ENCODE results near the gene SPSB1.

SPSB1 gene

DNA sequence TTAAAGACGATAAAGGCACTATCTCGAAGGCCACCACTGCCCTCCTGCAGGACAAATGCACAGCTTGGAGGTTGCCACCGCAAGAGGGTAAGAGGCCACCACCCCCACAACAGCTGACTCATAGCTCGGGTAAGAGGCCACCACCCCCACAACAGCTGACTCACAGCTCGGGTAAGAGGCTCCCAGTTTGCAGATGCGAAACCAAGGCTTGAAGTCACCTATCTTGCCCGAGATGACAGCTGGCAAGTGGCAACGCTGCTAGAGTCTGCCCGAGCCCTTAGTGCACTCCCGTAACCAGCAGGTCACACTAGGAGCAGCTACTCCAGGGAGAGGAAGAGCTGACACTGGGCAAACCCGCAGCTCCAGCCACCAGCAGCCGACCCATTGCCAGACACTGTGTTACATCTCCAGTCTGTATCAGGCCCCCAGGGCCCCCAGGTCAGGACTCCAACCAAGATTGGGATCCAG is 17.1 kb upstream of the SPSB1 start:
- H3K9me3 ChIP-seq, result no peaks in the 10 kb centered on the region
- H3K36me3 ChIP-seq (replicated peaks), result no peaks in the 10 kb centered on the region
- H3K4me1 ChIP-seq, result no peaks in the 10 kb centered on the region
- in situ Hi-C loops (cut with MboI; ENCODE audit: low sequenced_read_pairs), result no loop called here
- no peak for DNase-seq (ENCODE audit: low spot score in 2 of 2)
- H3K4me3 ChIP-seq, result no peak overlapping the region
- H3K27me3 ChIP-seq (ENCODE audit: low read depth), result no peaks in the 10 kb centered on the region

DNA sequence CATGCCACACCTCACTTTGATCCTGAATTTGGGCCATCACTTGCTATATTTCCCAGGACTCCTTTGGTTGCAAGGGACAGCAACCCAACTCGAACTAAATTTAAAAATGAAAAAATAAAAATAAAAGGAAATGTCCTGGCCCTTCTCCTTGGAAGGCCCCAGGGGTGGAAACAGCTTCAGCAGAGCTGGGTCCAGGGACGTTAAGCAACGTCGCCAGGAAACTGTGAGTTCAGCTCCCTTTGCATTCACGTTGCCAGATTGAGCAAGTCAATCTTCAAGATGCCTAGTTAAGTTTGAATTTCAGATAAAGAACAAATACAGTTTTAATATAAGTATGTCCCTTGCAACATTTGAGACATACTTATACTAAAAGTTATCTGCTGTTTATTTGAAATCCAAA is 14.6 kb upstream of the SPSB1 start:
- Histone ChIP-seq H3K4me3 (no peak overlapping the region), H3K27me3 (ENCODE audit: low read depth) (no peaks in the 10 kb centered on the region), H3K36me3 (replicated peaks) (no peaks in the 10 kb centered on the region), H3K9me3 (no peaks in the 10 kb centered on the region), H3K4me1 (no peaks in the 10 kb centered on the region)
- in situ Hi-C loops (cut with MboI; ENCODE audit: low sequenced_read_pairs), result no loop called here
- DNase-seq (ENCODE audit: low spot score in 2 of 2), result no peak

DNA sequence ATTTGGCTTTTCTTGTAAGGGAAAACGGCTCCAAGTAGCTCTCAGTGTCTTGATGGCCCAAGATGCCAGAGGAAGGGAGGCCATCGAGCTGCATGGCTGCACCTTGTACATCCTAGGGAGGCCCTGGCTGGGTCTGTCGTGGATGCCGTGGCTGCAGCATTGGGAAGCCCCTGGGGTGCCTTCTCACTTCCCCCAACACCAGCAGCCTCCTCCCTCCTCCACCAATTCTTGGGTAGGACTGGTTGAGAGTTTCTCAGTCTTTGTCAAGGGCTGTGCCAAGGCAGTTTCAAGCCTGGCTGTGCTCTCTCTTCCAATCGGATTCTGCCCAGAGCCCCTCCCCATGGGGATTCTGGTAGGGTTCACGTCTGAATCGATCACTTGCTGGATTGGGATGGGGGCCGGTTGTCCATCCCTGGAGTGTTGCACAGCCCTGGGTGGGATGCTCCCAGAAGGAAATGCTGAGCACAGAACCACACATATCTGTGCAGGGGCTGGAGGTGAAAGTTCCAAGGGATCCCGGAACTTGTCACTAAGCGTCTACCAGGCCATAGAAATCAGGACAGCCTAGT is 14.0 kb upstream of the SPSB1 start:
- DNase-seq (ENCODE audit: low spot score in 2 of 2), result no peak
- in situ Hi-C loops (cut with MboI; ENCODE audit: low sequenced_read_pairs), result no loop called here
- Histone ChIP-seq H3K4me1 (no peaks in the 10 kb centered on the region), H3K4me3 (no peak overlapping the region), H3K27me3 (ENCODE audit: low read depth) (no peaks in the 10 kb centered on the region), H3K9me3 (no peaks in the 10 kb centered on the region), H3K36me3 (replicated peaks) (no peaks in the 10 kb centered on the region)

DNA sequence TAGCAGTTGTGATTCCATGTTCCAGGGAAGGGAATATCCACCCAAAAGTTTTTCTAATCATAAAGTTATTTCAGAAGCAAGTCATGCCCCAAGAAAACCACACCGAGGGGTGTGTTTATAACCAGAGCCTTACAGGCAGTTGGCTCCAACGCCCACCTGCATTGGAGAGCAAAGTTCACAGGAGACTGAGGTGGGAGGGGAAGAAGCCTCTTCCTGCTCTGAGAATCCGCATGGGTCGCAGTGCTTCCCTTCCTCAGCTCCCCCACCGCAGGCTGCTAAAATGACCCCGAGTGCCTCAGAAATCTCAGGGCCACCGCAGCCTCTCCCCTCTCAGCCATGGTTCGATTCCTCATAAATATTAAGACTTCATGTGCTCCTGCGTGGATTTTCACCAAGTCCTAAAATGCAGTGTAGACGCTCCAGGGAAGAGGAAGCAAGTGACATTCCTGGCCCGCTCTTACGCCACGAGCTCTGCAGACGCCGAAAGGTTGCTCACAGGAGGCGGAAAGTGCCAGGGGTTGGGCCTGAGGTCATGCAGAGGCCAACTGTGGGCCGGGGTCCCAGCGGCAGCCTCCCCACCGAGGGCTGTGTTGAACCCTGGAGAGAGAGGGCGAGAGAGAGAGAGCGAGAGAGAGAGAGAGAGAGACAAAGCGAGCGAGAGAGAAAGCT is 13.4 kb upstream of the SPSB1 start:
- no peaks in the 10 kb centered on the region for H3K9me3 ChIP-seq
- no peak for DNase-seq (ENCODE audit: low spot score in 2 of 2)
- no peaks in the 10 kb centered on the region for H3K36me3 ChIP-seq (replicated peaks)
- no peaks in the 10 kb centered on the region for H3K27me3 ChIP-seq (ENCODE audit: low read depth)
- no peak overlapping the region for H3K4me3 ChIP-seq
- H3K4me1 ChIP-seq, result no peaks in the 10 kb centered on the region
- in situ Hi-C loops (cut with MboI; ENCODE audit: low sequenced_read_pairs), result no loop called here

DNA sequence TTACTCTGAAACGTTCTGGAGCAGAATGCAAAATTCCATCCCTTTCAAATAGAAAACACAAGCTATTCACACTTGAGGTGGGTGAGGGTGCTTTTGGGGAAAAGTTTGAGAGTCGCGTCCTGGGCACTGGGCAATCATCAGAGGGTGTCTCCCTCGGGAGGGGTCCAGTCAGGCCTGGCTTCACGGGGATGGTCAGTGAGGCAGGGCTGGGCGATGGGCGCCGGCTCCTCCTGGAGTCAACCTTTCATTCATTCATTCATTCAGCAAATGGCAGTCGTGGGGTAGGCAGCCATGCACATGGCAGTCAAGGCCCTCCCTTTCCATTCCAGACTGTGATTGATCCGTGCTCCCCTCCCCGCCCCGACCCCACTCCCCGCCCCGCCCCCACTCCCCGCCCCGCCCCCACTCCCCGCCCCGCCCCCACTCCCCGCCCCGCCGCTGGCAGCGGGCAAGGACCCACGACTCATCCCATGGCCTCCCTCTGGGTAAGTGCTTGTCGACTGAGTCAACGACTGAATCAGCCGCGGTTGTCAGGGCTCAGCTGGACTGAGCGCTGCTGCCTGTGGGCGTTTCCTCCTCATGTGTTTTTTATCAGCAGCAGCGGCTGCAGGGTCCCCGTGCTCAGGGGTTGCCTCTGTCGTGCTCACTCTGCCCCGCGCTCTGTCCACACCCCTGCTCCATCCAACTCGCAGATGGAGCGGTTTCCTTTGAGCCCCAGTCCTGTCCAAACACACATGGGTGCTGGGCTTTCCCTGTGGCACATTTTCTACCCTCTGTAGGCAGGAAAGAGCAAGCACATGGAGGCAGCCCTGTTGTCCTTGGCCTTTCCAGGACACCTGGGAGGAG is 12.5 kb upstream of the SPSB1 start:
- in situ Hi-C loops (cut with MboI; ENCODE audit: low sequenced_read_pairs), result loop anchor here (10.0 kb wide), 1 partner anchor 175 kb away; no protein-coding TSS in a partner anchor
- Histone ChIP-seq H3K27me3 (ENCODE audit: low read depth) (no peaks in the 10 kb centered on the region), H3K36me3 (replicated peaks) (no peaks in the 10 kb centered on the region), H3K9me3 (no peaks in the 10 kb centered on the region), H3K4me3 (no peak overlapping the region), H3K4me1 (no peaks in the 10 kb centered on the region)
- no peak for DNase-seq (ENCODE audit: low spot score in 2 of 2)

DNA sequence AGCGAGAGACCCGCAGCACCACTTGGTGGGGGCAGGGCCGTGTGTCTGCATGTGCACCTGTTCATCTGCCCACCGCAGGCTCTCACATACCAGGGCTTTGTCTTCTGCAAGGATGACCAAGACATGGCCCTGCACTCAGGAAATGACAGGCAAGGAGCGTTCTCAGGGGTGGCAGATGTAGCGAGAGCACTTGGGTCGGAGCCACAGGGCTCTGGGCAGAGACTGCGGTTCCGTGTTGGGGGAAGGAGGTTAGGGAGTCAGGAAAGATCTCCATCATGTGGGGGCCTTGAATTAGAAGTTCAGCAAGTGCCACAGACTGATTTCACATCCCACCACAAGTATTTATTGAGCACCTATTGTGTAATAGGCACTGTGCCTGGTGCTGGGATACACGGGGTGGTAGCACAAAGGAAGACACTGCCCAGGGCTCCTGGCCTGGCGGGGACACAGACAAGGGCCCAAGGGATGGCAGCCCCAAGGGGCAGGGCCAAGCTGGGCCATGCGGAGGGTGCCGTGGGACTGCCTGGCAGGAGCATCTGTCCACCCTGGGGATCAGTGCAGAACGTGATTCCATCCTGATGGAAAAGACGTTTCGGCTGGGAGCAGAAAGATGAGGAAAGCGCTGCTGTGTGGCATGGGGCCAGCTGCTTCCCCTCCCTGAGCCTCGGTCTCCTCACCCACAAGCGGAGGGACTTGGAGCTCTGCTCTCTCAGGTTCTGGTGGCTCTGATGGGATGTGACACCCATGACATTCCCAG is 11.4 kb upstream of the SPSB1 start:
- Histone ChIP-seq H3K4me3 (no peak overlapping the region), H3K9me3 (no peaks in the 10 kb centered on the region; the same call in 1 of the 2 replicates), H3K27me3 (ENCODE audit: low read depth) (no peaks in the 10 kb centered on the region), H3K36me3 (replicated peaks) (no peaks in the 10 kb centered on the region), H3K4me1 (no peaks in the 10 kb centered on the region)
- no peak for DNase-seq (ENCODE audit: low spot score in 2 of 2)
- in situ Hi-C loops (cut with MboI; ENCODE audit: low sequenced_read_pairs), result loop anchor here (10.0 kb wide), 1 partner anchor 174 kb away; no protein-coding TSS in a partner anchor

DNA sequence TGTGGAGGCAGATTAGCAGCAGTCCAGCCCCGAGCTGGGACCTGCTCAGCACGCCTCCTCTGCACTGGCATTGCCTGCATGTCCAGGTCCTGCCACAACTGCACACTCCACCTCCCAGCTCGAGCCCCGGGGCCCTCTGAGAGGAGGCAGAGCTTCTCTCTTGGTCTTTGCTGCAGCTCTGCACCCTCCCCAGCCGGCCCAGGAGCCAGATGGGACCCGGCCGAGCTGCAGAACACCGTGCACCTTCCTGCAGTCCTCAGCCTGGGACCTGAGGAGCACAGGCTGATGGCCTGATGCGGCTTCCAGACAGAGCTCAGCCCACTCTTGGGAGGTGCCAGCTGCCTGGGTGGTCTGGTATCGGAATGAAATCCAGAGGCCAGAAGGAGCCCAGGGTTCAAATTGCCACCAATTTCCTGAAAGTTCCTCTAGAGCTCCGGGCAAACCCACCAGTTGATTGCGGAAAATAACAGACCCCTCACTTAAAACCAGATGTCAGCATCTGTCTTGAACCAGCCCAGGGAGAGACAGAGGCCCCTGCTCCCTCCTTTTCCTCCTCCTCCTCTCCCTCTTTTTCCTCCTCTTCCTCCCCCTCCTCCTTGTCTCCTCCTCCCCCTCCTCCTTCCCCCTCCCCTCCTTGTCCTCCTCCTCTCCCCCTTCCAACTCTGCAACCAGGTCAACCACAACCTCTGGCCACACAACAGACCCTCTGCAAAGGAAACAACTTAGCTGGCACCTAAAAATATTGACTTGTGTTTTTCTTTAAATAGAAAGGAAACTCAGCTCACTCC is 10.6 kb upstream of the SPSB1 start:
- H3K9me3 ChIP-seq, result no peaks in the 10 kb centered on the region; the same call in 1 of the 2 replicates
- DNase-seq (ENCODE audit: low spot score in 2 of 2), result no peak
- no peak overlapping the region for H3K4me3 ChIP-seq
- in situ Hi-C loops (cut with MboI; ENCODE audit: low sequenced_read_pairs), result loop anchor here (10.0 kb wide), 1 partner anchor 173 kb away; no protein-coding TSS in a partner anchor
- H3K27me3 ChIP-seq (ENCODE audit: low read depth), result no peaks in the 10 kb centered on the region
- no peaks in the 10 kb centered on the region for H3K4me1 ChIP-seq
- no peaks in the 10 kb centered on the region for H3K36me3 ChIP-seq (replicated peaks)

DNA sequence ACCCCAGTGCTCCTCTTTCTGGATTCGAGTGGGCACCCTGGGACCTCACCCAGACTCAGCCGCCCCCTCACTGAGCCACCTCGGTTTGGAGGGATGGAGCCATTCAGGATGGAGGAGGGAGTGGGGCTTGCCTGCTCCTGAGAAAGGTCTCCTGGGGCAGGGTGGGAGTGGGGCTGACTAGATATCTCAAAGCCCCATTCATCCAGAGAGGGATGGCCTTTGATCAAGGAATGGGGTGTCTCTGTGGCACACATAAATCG is 10.1 kb upstream of the SPSB1 start:
- in situ Hi-C loops (cut with MboI; ENCODE audit: low sequenced_read_pairs), result loop anchor here (10.0 kb wide), 1 partner anchor 172 kb away; no protein-coding TSS in a partner anchor
- Histone ChIP-seq H3K4me3 (no peak overlapping the region), H3K27me3 (ENCODE audit: low read depth) (no peaks in the 10 kb centered on the region), H3K36me3 (replicated peaks) (no peaks in the 10 kb centered on the region), H3K9me3 (no peaks in the 10 kb centered on the region; the same call in 1 of the 2 replicates), H3K4me1 (no peaks in the 10 kb centered on the region)
- no peak for DNase-seq (ENCODE audit: low spot score in 2 of 2)

DNA sequence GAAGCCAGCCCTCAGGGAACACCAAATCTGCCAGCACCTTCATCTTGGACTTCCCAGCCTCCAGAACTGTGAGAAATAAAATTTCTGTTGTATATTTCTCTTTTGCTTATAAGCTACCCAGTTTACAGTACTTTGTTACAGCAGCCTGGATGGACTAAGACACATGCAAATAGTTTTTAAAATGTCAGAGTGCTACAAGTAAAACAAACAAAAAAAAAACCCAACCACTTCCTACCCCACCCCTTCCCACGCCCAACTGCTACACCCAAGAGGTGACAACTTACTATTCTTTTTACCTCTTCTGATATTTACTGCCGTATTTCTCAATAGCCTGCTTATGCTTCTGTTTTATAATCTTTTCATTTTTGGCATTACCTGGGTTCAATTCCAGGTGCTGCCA is 8.6 kb upstream of the SPSB1 start:
- in situ Hi-C loops (cut with MboI; ENCODE audit: low sequenced_read_pairs), result loop anchor here (10.0 kb wide), 1 partner anchor 171 kb away; no protein-coding TSS in a partner anchor
- no peak overlapping the region for H3K4me3 ChIP-seq
- no peaks in the 10 kb centered on the region for H3K4me1 ChIP-seq
- H3K9me3 ChIP-seq, result peaks cover 11% of the 10 kb centered on the region
- H3K36me3 ChIP-seq (replicated peaks), result no peaks in the 10 kb centered on the region
- no peaks in the 10 kb centered on the region for H3K27me3 ChIP-seq (ENCODE audit: low read depth)
- DNase-seq (ENCODE audit: low spot score in 2 of 2), result no peak

DNA sequence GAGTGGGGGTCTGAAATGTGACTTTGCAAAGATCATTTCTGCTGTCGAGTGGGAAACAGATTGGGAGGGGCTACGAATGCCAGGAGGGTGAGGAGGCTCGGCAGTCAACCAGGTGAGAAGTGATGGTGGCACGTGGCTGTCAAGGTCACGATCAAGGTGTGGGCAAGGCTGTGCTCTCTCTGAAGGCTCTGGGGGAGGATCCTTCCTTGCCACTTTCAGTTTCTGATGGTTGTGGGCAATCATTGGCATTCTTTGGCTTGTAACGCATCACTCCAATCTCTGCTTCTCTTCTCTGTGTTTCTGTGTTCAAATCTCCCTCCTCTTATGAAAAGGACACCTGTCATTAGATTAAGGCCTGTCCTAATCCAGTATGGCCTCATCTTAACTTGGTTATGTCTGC is 6.1 kb upstream of the SPSB1 start:
- no peaks in the 10 kb centered on the region for H3K27me3 ChIP-seq (ENCODE audit: low read depth)

DNA sequence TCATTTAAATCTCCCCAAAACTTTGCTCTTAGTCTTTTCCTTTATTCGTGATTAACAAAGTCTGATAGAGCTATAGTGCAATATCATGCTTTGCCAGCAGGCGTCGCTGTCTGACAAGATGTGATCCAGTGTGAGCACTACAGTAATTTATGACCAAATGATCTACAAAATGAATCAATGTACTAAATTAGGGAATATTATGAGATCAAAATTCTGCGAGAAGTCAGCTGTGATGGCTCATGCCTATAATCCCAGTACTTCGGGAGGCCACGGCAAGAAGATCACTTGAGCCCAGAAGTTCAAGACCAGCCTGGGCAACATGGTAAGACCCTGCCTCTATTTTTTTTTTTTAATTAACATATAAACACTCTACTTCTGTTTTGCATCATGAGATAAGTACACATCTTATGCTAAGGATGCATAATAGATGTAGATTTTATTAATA is 3.6 kb upstream of the SPSB1 start:
- H3K4me3 ChIP-seq, result no peak overlapping the region
- no peaks in the 10 kb centered on the region for H3K36me3 ChIP-seq (replicated peaks)
- no peaks in the 10 kb centered on the region for H3K27me3 ChIP-seq (ENCODE audit: low read depth)
- in situ Hi-C loops (cut with MboI; ENCODE audit: low sequenced_read_pairs), result loop anchor here (10.0 kb wide), 1 partner anchor 166 kb away; no protein-coding TSS in a partner anchor
- H3K9me3 ChIP-seq, result peaks cover 11% of the 10 kb centered on the region
- DNase-seq (ENCODE audit: low spot score in 2 of 2), result peak; percentile 26 to 83
- H3K4me1 ChIP-seq, result peaks cover 8% of the 10 kb centered on the region

More for the DNA sequence above, 6.1 kb upstream of the SPSB1 start:
- in situ Hi-C loops (cut with MboI; ENCODE audit: low sequenced_read_pairs), result loop anchor here (10.0 kb wide), 1 partner anchor 168 kb away; no protein-coding TSS in a partner anchor
- Histone ChIP-seq H3K4me1 (no peaks in the 10 kb centered on the region), H3K36me3 (replicated peaks) (no peaks in the 10 kb centered on the region), H3K9me3 (peaks cover 11% of the 10 kb centered on the region), H3K4me3 (no peak overlapping the region)
- no peak for DNase-seq (ENCODE audit: low spot score in 2 of 2)

DNA sequence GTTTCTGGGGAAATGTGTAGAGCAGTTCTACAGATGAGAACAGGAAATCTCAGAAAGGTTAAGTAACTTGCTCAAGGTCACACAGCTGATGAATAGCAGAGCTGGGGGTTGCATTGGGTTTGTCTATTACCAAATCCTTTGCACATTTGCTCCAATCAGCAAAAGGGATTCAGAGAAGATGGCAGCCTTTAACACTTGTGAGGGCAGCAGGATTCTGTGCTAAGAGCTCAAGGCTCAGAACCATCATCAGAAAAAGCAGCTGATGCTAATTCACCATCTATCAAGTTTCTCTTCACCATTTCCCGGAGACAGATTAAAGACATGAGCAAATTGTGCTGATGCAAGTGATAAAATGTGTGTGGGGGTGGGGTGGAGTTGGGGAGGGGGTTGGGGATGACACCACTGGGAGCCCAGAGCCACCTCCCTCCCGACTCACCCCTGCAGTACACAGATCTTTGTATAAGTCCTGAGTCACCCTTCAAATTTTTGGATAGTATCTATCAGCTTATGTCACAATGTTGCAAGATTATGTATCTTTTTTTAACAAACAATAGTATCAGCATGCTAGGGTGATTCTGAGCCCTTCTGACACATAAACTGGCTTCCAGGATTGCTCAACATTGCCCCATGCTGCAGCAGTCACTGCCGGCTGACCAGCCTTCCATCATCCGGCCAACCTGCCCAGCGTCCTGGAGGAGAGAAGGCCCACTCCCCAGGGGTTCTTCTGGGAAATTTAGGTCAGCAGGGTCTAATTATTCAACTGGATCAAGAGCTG is 2.8 kb upstream of the SPSB1 start:
- peaks cover 11% of the 10 kb centered on the region for H3K9me3 ChIP-seq
- in situ Hi-C loops (cut with MboI; ENCODE audit: low sequenced_read_pairs), result loop anchor here (10.0 kb wide), 1 partner anchor 165 kb away; no protein-coding TSS in a partner anchor
- no peak overlapping the region for H3K4me3 ChIP-seq
- no peaks in the 10 kb centered on the region for H3K36me3 ChIP-seq (replicated peaks)
- peaks cover 8% of the 10 kb centered on the region for H3K4me1 ChIP-seq
- DNase-seq (ENCODE audit: low spot score in 2 of 2), result no peak
- no peaks in the 10 kb centered on the region for H3K27me3 ChIP-seq (ENCODE audit: low read depth)
